Natural killer cell (primary cell): ENCODE results near the gene LYRM4. TPM values are rescaled to one million over a fixed set of nuclear protein-coding genes. Genes with fewer than 3 reads are reported as not detected.

ENCODE experiments used
- ATAC-seq, 3 donors: fragments of 150-1000 bp in 2 of 3; fragments of 200-7000 bp in 1 of 3; cut with Tn5 transposase; 1 replicate in 1 of 3; 2 replicates in 2 of 3; pipeline ENCODE4 v1.10.0; 2021; ENCODE audit warnings: mild to moderate bottlenecking in 2 of 3, moderate library complexity in 2 of 3
- DNase-seq, 2 donors: peaks; one replicate each; pipeline versions ENCODE4 v3.0.0 to v3.0.0-alpha.2; 2013 to 2021; ENCODE audit warnings: mixed read lengths in 1 of 2
- H3K27ac ChIP-seq: one replicate; pipeline ENCODE4 v1.5.1; 2013; ENCODE audit warnings: mild to moderate bottlenecking, low read length
- H3K27me3 ChIP-seq: one replicate; pipeline ENCODE4 v1.6.1; 2013; ENCODE audit warnings: low read length; ENCODE audit not compliant: control insufficient read depth, insufficient read depth
- H3K36me3 ChIP-seq: one replicate; pipeline ENCODE4 v1.6.1; 2013; ENCODE audit warnings: low read length; ENCODE audit not compliant: control insufficient read depth, insufficient read depth
- H3K4me1 ChIP-seq: one replicate; pipeline ENCODE4 v1.6.1; 2013; ENCODE audit warnings: low read length; ENCODE audit not compliant: control insufficient read depth, insufficient read depth
- H3K4me3 ChIP-seq: one replicate; pipeline ENCODE4 v1.5.1; 2013; ENCODE audit warnings: low read length
- H3K9me3 ChIP-seq: one replicate; pipeline ENCODE4 v1.6.1; 2013; ENCODE audit warnings: low read length; ENCODE audit not compliant: control insufficient read depth, insufficient read depth
- H3K27ac Mint-ChIP-seq, 2 donors: one replicate each; pipeline ENCODE4 v1.8.0; 2022; ENCODE audit warnings: mild to moderate bottlenecking in 2 of 2, mixed read lengths in 2 of 2, moderate library complexity in 1 of 2
- H3K27me3 Mint-ChIP-seq, 2 donors: one replicate each; pipeline ENCODE4 v1.8.0; 2022; ENCODE audit warnings: low read depth in 2 of 2, mixed read lengths in 2 of 2
- H3K36me3 Mint-ChIP-seq: one replicate; pipeline ENCODE4 v1.8.0; 2022; ENCODE audit warnings: mixed read lengths
- H3K4me1 Mint-ChIP-seq, 2 donors: one replicate each; pipeline ENCODE4 v1.8.0; 2022; ENCODE audit warnings: mixed read lengths in 2 of 2
- H3K4me3 Mint-ChIP-seq: one replicate; pipeline ENCODE4 v1.8.0; 2022; ENCODE audit warnings: mild to moderate bottlenecking, moderate library complexity, mixed read lengths
- H3K9me3 Mint-ChIP-seq, 2 donors: one replicate each; pipeline ENCODE4 v1.8.0; 2022; ENCODE audit warnings: mixed read lengths in 2 of 2
- WGBS: methylation state at CpG from one replicate; pipeline ENCODE4 v1.1.7; 2013; ENCODE audit warnings: missing lambda C conversion rate; ENCODE audit not compliant: insufficient coverage; 5-methylcytosine and 5-hydroxymethylcytosine counted together
- intact Hi-C: fragments of 100-400 bp; cut with micrococcal nuclease; formaldehyde crosslinking; loops from one replicate; pipeline ENCODE4 v1.14.2; 2022
- total RNA-seq, 4 donors: library from RNA; stranded (reverse); fragments of 120-200 nt in 1 of 4; gene quantifications; one replicate each; pipeline versions ENCODE4 v1.2.3 to v1.2.4, GENCODE V29; 2013 to 2022
- TF ChIP-seq, protein P1 (sequence below): fragments of 200-600 bp; IDR thresholded peaks from one replicate; pipeline ENCODE4 v1.8.0; 2022; ENCODE audit warnings: antibody characterized with exemption

Gene LYRM4
- total RNA-seq, 3 donors from 2014 or later (not counting 1 experiment from before 2014, with no cell fraction given): 9.1 to 11.4 (median 11.1) TPM

DNA sequence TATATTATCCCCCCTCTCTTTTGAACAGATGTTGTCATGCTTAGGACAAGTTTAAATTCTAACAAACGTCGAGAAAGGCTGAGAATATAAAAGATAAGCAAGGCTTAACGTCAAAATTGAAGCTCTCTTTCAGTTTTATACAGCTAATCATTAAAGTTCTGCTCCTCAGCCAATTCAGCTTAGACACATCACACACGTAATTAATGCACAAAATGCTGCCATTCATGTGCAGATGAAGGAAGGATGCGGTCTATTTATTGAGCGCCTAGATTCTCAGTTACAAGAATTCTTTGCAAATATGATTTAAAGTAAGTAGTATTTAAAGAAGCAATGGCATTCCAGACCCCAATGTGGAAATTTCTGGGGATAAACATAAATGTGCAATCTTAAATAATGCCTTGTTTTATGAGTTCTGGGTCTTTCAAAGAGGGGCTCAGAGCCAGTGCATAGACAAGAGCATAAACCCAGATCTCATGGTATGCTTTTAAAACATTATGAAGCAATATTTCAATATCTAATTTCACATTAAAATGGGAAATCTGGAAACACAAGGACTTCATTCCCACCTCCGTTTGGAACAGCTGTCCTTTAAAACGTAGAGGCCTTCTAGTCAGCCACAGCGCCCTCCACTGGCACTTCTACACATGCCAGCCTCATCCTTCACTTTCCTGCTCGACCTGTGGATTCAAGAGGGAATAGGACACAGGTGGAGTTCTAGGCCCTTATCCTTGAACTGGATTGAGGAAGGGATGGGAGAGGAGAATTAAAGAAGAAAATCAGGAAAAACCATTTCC, 85.8 kb downstream of the LYRM4 start:
- H3K9me3 ChIP-seq: no peaks in the 10 kb centered on the region
- peak in 1 of 3 donors; percentile 4 for ATAC-seq
- intact Hi-C loops: no loop called here
- no peaks in the 10 kb centered on the region for H3K27me3 ChIP-seq
- H3K4me1 ChIP-seq: peaks cover 21% of the 10 kb centered on the region
- WGBS: 49% methylated on average over 9 of the region's 10 CpGs
- no peaks in the 10 kb centered on the region for H3K36me3 ChIP-seq
- peak overlapping the region; percentile 83 for H3K27ac ChIP-seq
- TF ChIP-seq, protein P1, sequence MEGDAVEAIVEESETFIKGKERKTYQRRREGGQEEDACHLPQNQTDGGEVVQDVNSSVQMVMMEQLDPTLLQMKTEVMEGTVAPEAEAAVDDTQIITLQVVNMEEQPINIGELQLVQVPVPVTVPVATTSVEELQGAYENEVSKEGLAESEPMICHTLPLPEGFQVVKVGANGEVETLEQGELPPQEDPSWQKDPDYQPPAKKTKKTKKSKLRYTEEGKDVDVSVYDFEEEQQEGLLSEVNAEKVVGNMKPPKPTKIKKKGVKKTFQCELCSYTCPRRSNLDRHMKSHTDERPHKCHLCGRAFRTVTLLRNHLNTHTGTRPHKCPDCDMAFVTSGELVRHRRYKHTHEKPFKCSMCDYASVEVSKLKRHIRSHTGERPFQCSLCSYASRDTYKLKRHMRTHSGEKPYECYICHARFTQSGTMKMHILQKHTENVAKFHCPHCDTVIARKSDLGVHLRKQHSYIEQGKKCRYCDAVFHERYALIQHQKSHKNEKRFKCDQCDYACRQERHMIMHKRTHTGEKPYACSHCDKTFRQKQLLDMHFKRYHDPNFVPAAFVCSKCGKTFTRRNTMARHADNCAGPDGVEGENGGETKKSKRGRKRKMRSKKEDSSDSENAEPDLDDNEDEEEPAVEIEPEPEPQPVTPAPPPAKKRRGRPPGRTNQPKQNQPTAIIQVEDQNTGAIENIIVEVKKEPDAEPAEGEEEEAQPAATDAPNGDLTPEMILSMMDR: no peak
- no peak overlapping the region for H3K4me3 ChIP-seq
- peak overlapping the region; percentile 84 for H3K4me3 Mint-ChIP-seq
- no peaks in the 10 kb centered on the region for H3K36me3 Mint-ChIP-seq
- DNase-seq: peak in 1 of 2 donors; percentile 54
- peak overlapping the region; percentile 83 to 93 for H3K27ac Mint-ChIP-seq
- H3K27me3 Mint-ChIP-seq: no peaks in the 10 kb centered on the region
- H3K9me3 Mint-ChIP-seq: no peaks in the 10 kb centered on the region
- peaks cover 26 to 32% of the 10 kb centered on the region in 2 donors for H3K4me1 Mint-ChIP-seq

GRCh38 chr6:5174244-5174643, 86.5 kb downstream of the LYRM4 start:
- no peaks in the 10 kb centered on the region for H3K9me3 ChIP-seq
- TF ChIP-seq, protein P1: no peak
- peaks cover 26 to 28% of the 10 kb centered on the region in 2 donors for H3K4me1 Mint-ChIP-seq

GRCh38 chr6:5173810-5174209, 86.9 kb downstream of the LYRM4 start:
- Mint-ChIP-seq H3K9me3 (no peaks in the 10 kb centered on the region), H3K4me3 (peak overlapping the region; percentile 84), H3K4me1 (peaks cover 26% of the 10 kb centered on the region in 2 donors), H3K27ac (peak overlapping the region; percentile 83 to 93), H3K27me3 (no peaks in the 10 kb centered on the region), H3K36me3 (no peaks in the 10 kb centered on the region)
- peak in 1 of 2 donors; percentile 28 for DNase-seq
- peak overlapping the region; percentile 3 for H3K4me3 ChIP-seq
- intact Hi-C loops: no loop called here
- WGBS: 76% methylated on average over 3 of the region's 3 CpGs
- H3K27ac ChIP-seq: peak overlapping the region; percentile 83
- no peaks in the 10 kb centered on the region for H3K36me3 ChIP-seq
- no peaks in the 10 kb centered on the region for H3K27me3 ChIP-seq
- ATAC-seq: no peak
- TF ChIP-seq, protein P1: no peak
- H3K9me3 ChIP-seq: no peaks in the 10 kb centered on the region
- H3K4me1 ChIP-seq: peaks cover 21% of the 10 kb centered on the region

More at GRCh38 chr6:5174244-5174643, 86.5 kb downstream of the LYRM4 start:
- Histone ChIP-seq H3K4me1 (peaks cover 21% of the 10 kb centered on the region), H3K4me3 (peak overlapping the region; percentile 3), H3K27ac (peak overlapping the region; percentile 83), H3K36me3 (no peaks in the 10 kb centered on the region), H3K27me3 (no peaks in the 10 kb centered on the region)
- Mint-ChIP-seq H3K4me3 (peak overlapping the region; percentile 84), H3K9me3 (no peaks in the 10 kb centered on the region), H3K36me3 (no peaks in the 10 kb centered on the region), H3K27ac (peak overlapping the region; percentile 83 to 93), H3K27me3 (no peaks in the 10 kb centered on the region)
- 0% methylated on average over 6 of the region's 6 CpGs for WGBS
- ATAC-seq (peak; percentile 84 to 85 (median 85)), DNase-seq (peak; percentile 18 to 81)
- intact Hi-C loops: no loop called here
